ENCODE measurements around the gene C9orf153. TPM values are rescaled to one million over a fixed set of nuclear protein-coding genes. Genes with fewer than 3 reads are reported as not detected.

The C9orf153 gene
- total RNA-seq, 1 experiment from 2014 or later: 0.17 TPM

DNA sequence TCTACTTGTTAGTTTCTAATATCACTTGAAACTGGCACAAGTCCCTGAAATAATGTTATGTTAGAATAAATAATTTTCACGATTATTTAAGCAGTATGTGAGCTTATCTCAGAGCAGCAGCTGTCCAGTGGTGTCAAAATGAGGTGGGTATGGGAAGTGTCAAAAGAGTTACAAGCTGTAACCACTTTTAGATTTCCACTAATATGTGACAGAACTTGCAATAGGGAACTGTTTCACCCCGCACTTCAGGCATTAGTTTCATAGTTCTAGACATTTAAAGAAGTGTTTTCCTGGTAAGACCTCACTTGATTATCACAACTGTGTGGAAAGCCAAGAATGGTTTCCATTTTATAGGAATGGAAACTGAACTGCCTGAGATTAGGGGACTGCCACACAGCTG is 25.8 kb upstream of the C9orf153 start:
- H2BK120ac ChIP-seq (ENCODE audit: low read depth, low read length, poor library complexity, severe bottlenecking): no peak overlapping the region
- peaks cover 46 to 50% of the 10 kb centered on the region in 2 experiments for H3K4me1 Mint-ChIP-seq
- WGBS (ENCODE audit: extremely low coverage, insufficient read length, low lambda C conversion rate): no CpG with 5 or more reads among the region's 2 CpGs

More for the DNA sequence above, 25.8 kb upstream of the C9orf153 start:
- Histone ChIP-seq H4K20me1 (ENCODE audit: control insufficient read depth, insufficient read depth, insufficient read length) (no peaks in the 10 kb centered on the region), H3K9me3 (ENCODE audit: control insufficient read depth, low read depth, low read length) (no peaks in the 10 kb centered on the region), H3K23me2 (ENCODE audit: insufficient read length, low read depth, low read length, poor library complexity, severe bottlenecking) (peaks cover 5% of the 10 kb centered on the region), H3K27ac (ENCODE audit: insufficient read length, low read depth, low read length) (no peak overlapping the region), H2AK5ac (ENCODE audit: insufficient read length, low read length) (no peak overlapping the region), H2BK12ac (ENCODE audit: insufficient read length, low read depth, low read length) (no peak overlapping the region), H4K5ac (ENCODE audit: insufficient read length, low read depth, low read length) (no peak overlapping the region), H2BK15ac (ENCODE audit: low read depth, low read length) (no peak overlapping the region), H3K14ac (ENCODE audit: insufficient read depth, low read length) (no peak overlapping the region), H2BK5ac (ENCODE audit: insufficient read length, low read length) (no peak overlapping the region), H3K79me2 (ENCODE audit: insufficient read depth, low read length) (peaks cover 3% of the 10 kb centered on the region; the same call in 1 of the 2 replicates), H4K91ac (ENCODE audit: insufficient read length, low read depth, low read length) (no peak overlapping the region), H3K4me2 (ENCODE audit: insufficient read depth, insufficient read length, low read length) (no peak overlapping the region), H3K56ac (ENCODE audit: insufficient read length, low read depth, low read length) (no peak overlapping the region), H3K27me3 (ENCODE audit: insufficient read depth, low read length) (no peaks in the 10 kb centered on the region), H3K9ac (ENCODE audit: extremely low read depth, insufficient read length, low read length) (no peak overlapping the region), H3T11ph (ENCODE audit: low read length) (no peak overlapping the region), H3K18ac (ENCODE audit: insufficient read length, low read depth, low read length) (no peak overlapping the region), H3K79me1 (ENCODE audit: insufficient read depth, low read depth, low read length, poor library complexity, severe bottlenecking) (no peaks in the 10 kb centered on the region), H2BK20ac (ENCODE audit: low read depth, low read length, poor library complexity, severe bottlenecking) (no peak overlapping the region), H3K4ac (ENCODE audit: low read depth, low read length) (no peak overlapping the region), H4K8ac (replicated peaks; ENCODE audit: insufficient read length, low read depth, low read length) (no peak overlapping the region), H2AFZ (ENCODE audit: low read length) (no peak overlapping the region), H3K23ac (ENCODE audit: insufficient read length, low read depth, low read length) (no peak overlapping the region), H3K4me1 (ENCODE audit: insufficient read depth, low read length) (no peaks in the 10 kb centered on the region; the same call in 1 of the 2 replicates)
- no peak overlapping the region for H3K4me3 Mint-ChIP-seq
- H3K27me3 Mint-ChIP-seq (ENCODE audit: low read depth): peaks cover 9% of the 10 kb centered on the region
- peaks cover 0 to 5% (median 0%) of the 10 kb centered on the region in 3 experiments; a peak in 3 of 7 replicates for H3K36me3 Mint-ChIP-seq (ENCODE audit: insufficient read depth in 1 of 3, low read depth in 3 of 3)
- TF ChIP-seq, protein P1, sequence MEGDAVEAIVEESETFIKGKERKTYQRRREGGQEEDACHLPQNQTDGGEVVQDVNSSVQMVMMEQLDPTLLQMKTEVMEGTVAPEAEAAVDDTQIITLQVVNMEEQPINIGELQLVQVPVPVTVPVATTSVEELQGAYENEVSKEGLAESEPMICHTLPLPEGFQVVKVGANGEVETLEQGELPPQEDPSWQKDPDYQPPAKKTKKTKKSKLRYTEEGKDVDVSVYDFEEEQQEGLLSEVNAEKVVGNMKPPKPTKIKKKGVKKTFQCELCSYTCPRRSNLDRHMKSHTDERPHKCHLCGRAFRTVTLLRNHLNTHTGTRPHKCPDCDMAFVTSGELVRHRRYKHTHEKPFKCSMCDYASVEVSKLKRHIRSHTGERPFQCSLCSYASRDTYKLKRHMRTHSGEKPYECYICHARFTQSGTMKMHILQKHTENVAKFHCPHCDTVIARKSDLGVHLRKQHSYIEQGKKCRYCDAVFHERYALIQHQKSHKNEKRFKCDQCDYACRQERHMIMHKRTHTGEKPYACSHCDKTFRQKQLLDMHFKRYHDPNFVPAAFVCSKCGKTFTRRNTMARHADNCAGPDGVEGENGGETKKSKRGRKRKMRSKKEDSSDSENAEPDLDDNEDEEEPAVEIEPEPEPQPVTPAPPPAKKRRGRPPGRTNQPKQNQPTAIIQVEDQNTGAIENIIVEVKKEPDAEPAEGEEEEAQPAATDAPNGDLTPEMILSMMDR (conservative IDR thresholded peaks at IDR 0.05): no peak
- no peak for DNase-seq
- H3K9me3 Mint-ChIP-seq: no peaks in the 10 kb centered on the region
- no peak overlapping the region for H3K27ac Mint-ChIP-seq

Data from H9 (cell line).